ENCODE data around the gene LHFPL6. TPM values are rescaled to one million over a fixed set of nuclear protein-coding genes. Genes with fewer than 3 reads are reported as not detected.

Gene LHFPL6
- total and polyA plus RNA-seq, 2 experiments from 2014 or later: 7.8 to 9.5 TPM

GRCh38 chr13:39531646-39532045, 71.3 kb downstream of the LHFPL6 start:
- H3K9me3 Mint-ChIP-seq: no peaks in the 10 kb centered on the region
- no peaks in the 10 kb centered on the region for H4K20me1 ChIP-seq (replicated peaks; ENCODE audit: insufficient read depth)
- H3K9me2 ChIP-seq (ENCODE audit: insufficient read depth): peaks cover 9% of the 10 kb centered on the region
- H3K79me2 ChIP-seq (replicated peaks; ENCODE audit: insufficient read depth): no peaks in the 10 kb centered on the region
- H3K27ac ChIP-seq (ENCODE audit: low read depth): no peak overlapping the region
- DNase-seq (ENCODE audit: low spot score): no peak
- no peaks in the 10 kb centered on the region for H3K27me3 ChIP-seq (ENCODE audit: insufficient read depth)
- no peak overlapping the region for H2AFZ ChIP-seq
- no peak for TF ChIP-seq NANOG (IDR thresholded peaks at IDR 0.05; ENCODE audit: borderline replicate concordance)
- TF ChIP-seq STAT1 (IDR thresholded peaks at IDR 0.05; ENCODE audit: unreplicated experiment): no peak
- no peak for TF ChIP-seq EZH2phosphoT487 (IDR thresholded peaks at IDR 0.05; ENCODE audit: unreplicated experiment)
- no peak for TF ChIP-seq JUNB (IDR thresholded peaks at IDR 0.05; ENCODE audit: unreplicated experiment)
- no peak overlapping the region for H3K4me3 Mint-ChIP-seq
- H3K36me3 Mint-ChIP-seq (ENCODE audit: low read depth): no peaks in the 10 kb centered on the region; the same call in 2 of the 3 replicates
- no peaks in the 10 kb centered on the region for H3K36me3 ChIP-seq (ENCODE audit: insufficient read depth)
- H3F3A ChIP-seq (replicated peaks; ENCODE audit: low read depth): no peaks in the 10 kb centered on the region
- no peak for ATAC-seq
- H3K27ac Mint-ChIP-seq: no peak overlapping the region
- H3K4me1 Mint-ChIP-seq: peaks cover 14% of the 10 kb centered on the region; the same call in 2 of the 3 replicates
- no peaks in the 10 kb centered on the region; the same call in 1 of the 2 replicates for H3K4me1 ChIP-seq (ENCODE audit: insufficient read depth)
- peaks cover 2% of the 10 kb centered on the region for H3K27me3 Mint-ChIP-seq (ENCODE audit: insufficient read depth, low read depth, poor library complexity)
- H3K4me2 ChIP-seq: no peak overlapping the region
- no peak overlapping the region for H3K4me3 ChIP-seq

GRCh38 chr13:39530916-39531315, 72.1 kb downstream of the LHFPL6 start:
- peaks cover 2% of the 10 kb centered on the region for H3K27me3 Mint-ChIP-seq (ENCODE audit: insufficient read depth, low read depth, poor library complexity)
- no peaks in the 10 kb centered on the region for H4K20me1 ChIP-seq (replicated peaks; ENCODE audit: insufficient read depth)
- H3K4me3 Mint-ChIP-seq: no peak overlapping the region
- H3K27me3 ChIP-seq (ENCODE audit: insufficient read depth): no peaks in the 10 kb centered on the region
- H3K79me2 ChIP-seq (replicated peaks; ENCODE audit: insufficient read depth): no peaks in the 10 kb centered on the region
- ATAC-seq (no peak), DNase-seq (ENCODE audit: low spot score) (no peak)
- H3K9me2 ChIP-seq (ENCODE audit: insufficient read depth): peaks cover 9% of the 10 kb centered on the region
- no peak overlapping the region for H3K4me3 ChIP-seq
- no peaks in the 10 kb centered on the region for H3F3A ChIP-seq (replicated peaks; ENCODE audit: low read depth)
- no peak overlapping the region for H3K27ac ChIP-seq (ENCODE audit: low read depth)
- no peak overlapping the region for H2AFZ ChIP-seq
- H3K9me3 Mint-ChIP-seq: no peaks in the 10 kb centered on the region
- H3K36me3 Mint-ChIP-seq (ENCODE audit: low read depth): no peaks in the 10 kb centered on the region
- no peaks in the 10 kb centered on the region; the same call in 1 of the 2 replicates for H3K4me1 ChIP-seq (ENCODE audit: insufficient read depth)
- H3K36me3 ChIP-seq (ENCODE audit: insufficient read depth): no peaks in the 10 kb centered on the region
- peaks cover 11% of the 10 kb centered on the region; the same call in 2 of the 3 replicates for H3K4me1 Mint-ChIP-seq
- no peak overlapping the region for H3K27ac Mint-ChIP-seq
- H3K4me2 ChIP-seq: 0 out of 2 replicates have a peak overlapping the region, but pooled peaks have one; percentile 34
- no peak for TF ChIP-seq ZNF462 (CRISPR knock-in tag; IDR thresholded peaks at IDR 0.05)
- no peak for TF ChIP-seq JUNB (IDR thresholded peaks at IDR 0.05; ENCODE audit: unreplicated experiment)
- no peak for TF ChIP-seq POLR2AphosphoS5 (IDR thresholded peaks at IDR 0.05; ENCODE audit: low read depth)
- TF ChIP-seq NANOG (IDR thresholded peaks at IDR 0.05; ENCODE audit: borderline replicate concordance): no peak
- no peak for TF ChIP-seq REST (IDR thresholded peaks at IDR 0.05; ENCODE audit: unreplicated experiment)
- no peak for TF ChIP-seq CTCF (conservative IDR thresholded peaks at IDR 0.05; ENCODE audit: low read depth in 2 of 2)
- no peak for TF ChIP-seq CREB1 (CRISPR knock-in tag; IDR thresholded peaks at IDR 0.05; ENCODE audit: low read depth)
- no peak for TF ChIP-seq ZNF114 (CRISPR knock-in tag; IDR thresholded peaks at IDR 0.05)
- no peak for TF ChIP-seq EZH2 (IDR thresholded peaks at IDR 0.05; ENCODE audit: low read depth, unreplicated experiment)

Data from GM23338 (cell line).